ENCODE results near the gene TOMM7. TPM values are rescaled to one million over a fixed set of nuclear protein-coding genes. Genes with fewer than 3 reads are reported as not detected.

Gene TOMM7
- total RNA-seq, 1 experiment from 2014 or later = 272 TPM

DNA sequence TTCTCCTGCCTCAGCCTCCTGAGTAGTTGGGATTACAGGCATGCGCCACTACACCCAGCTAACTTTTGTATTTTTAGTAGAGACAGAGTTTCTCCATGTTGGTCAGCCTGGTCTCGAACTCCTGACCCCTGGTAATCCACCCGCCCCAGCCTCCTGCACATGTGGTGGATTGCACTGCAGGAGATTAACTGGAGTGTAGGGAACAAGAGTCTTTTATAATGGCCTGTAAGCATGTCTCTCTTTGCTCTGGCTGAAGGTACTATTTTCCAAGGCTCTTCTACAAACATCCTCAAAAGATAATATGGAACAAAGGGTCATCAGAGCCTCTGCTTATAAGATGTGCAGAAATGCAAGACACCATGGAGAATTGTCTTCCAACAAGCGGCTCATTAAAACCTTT, 3.2 kb downstream of the TOMM7 start:
- Mint-ChIP-seq H3K4me3 (ENCODE audit: low read depth, unreplicated experiment) (peak overlapping the region; percentile 100), H3K27ac (ENCODE audit: unreplicated experiment) (no peak overlapping the region), H3K4me1 (ENCODE audit: low read depth, unreplicated experiment) (peaks cover 23% of the 10 kb centered on the region), H3K9me3 (ENCODE audit: low read depth, unreplicated experiment) (no peaks in the 10 kb centered on the region), H3K27me3 (ENCODE audit: unreplicated experiment) (no peaks in the 10 kb centered on the region), H3K36me3 (ENCODE audit: insufficient read depth, unreplicated experiment) (peaks cover 44% of the 10 kb centered on the region)
- TF ChIP-seq CTCF (IDR thresholded peaks at IDR 0.05; ENCODE audit: unreplicated experiment) = no peak
- DNase-seq = no peak
- intact Hi-C loops (cut with micrococcal nuclease; ENCODE audit: unreplicated experiment) = no loop called here
- CTCF ChIA-PET = no interaction called here
- no TSS peak for BruUV-seq (replicated peaks)

- Mint-ChIP-seq H3K9me3 (ENCODE audit: low read depth, unreplicated experiment) (no peaks in the 10 kb centered on the region), H3K27ac (ENCODE audit: unreplicated experiment) (no peak overlapping the region), H3K27me3 (ENCODE audit: unreplicated experiment) (no peaks in the 10 kb centered on the region), H3K4me1 (ENCODE audit: low read depth, unreplicated experiment) (peaks cover 20% of the 10 kb centered on the region), H3K36me3 (ENCODE audit: insufficient read depth, unreplicated experiment) (peaks cover 35% of the 10 kb centered on the region), H3K4me3 (ENCODE audit: low read depth, unreplicated experiment) (no peak overlapping the region)
- CTCF ChIA-PET = interaction anchor here (1.0 kb wide), 1 partner anchor 9 kb away, joined by 4 read pairs; no protein-coding TSS in a partner anchor
- DNase-seq = no peak
- intact Hi-C loops (cut with micrococcal nuclease; ENCODE audit: unreplicated experiment) = no loop called here
- TF ChIP-seq CTCF (IDR thresholded peaks at IDR 0.05; ENCODE audit: unreplicated experiment) = no peak
- BruUV-seq (replicated peaks) = no TSS peak
Measured at GRCh38 chr7:22814261-22815208, 8.1 kb downstream of the TOMM7 start.

DNA sequence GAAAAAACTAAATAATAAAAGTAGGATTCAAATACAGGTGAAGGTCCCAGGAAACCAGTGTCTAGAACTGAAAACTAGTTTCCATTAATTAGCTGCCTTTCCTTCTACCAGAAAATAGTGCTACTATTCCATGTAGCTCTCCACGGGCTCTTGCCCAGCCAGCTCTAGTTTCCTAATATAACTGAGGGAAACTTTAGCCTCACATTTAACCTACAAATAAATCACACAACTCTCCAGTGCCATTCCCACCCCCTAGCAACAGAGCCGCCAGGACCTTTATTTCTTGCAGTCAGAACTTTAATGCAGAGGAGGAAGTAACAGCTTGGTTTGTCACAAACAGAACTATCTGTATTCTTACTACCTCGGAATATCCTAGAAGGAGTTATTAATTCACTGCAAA, 10.3 kb downstream of the TOMM7 start:
- peaks cover 25% of the 10 kb centered on the region for H3K4me1 Mint-ChIP-seq (ENCODE audit: low read depth, unreplicated experiment)
- intact Hi-C loops (cut with micrococcal nuclease; ENCODE audit: unreplicated experiment) = no loop called here
- H3K4me3 Mint-ChIP-seq (ENCODE audit: low read depth, unreplicated experiment) = no peak overlapping the region
- H3K27ac Mint-ChIP-seq (ENCODE audit: unreplicated experiment) = no peak overlapping the region
- no TSS peak for BruUV-seq (replicated peaks)
- no peak for TF ChIP-seq CTCF (IDR thresholded peaks at IDR 0.05; ENCODE audit: unreplicated experiment)
- CTCF ChIA-PET = interaction anchor here (0.6 kb wide), 1 partner anchor 758 kb away, joined by 4 read pairs; no protein-coding TSS in a partner anchor
- H3K36me3 Mint-ChIP-seq (ENCODE audit: insufficient read depth, unreplicated experiment) = peaks cover 35% of the 10 kb centered on the region
- DNase-seq = no peak
- peaks cover 11% of the 10 kb centered on the region for H3K27me3 Mint-ChIP-seq (ENCODE audit: unreplicated experiment)
- no peaks in the 10 kb centered on the region for H3K9me3 Mint-ChIP-seq (ENCODE audit: low read depth, unreplicated experiment)

GRCh38 chr7:22811746-22812280, 10.8 kb downstream of the TOMM7 start:
- DNase-seq = no peak
- Mint-ChIP-seq H3K4me1 (ENCODE audit: low read depth, unreplicated experiment) (peaks cover 25% of the 10 kb centered on the region), H3K9me3 (ENCODE audit: low read depth, unreplicated experiment) (no peaks in the 10 kb centered on the region), H3K27ac (ENCODE audit: unreplicated experiment) (no peak overlapping the region), H3K36me3 (ENCODE audit: insufficient read depth, unreplicated experiment) (peaks cover 35% of the 10 kb centered on the region), H3K27me3 (ENCODE audit: unreplicated experiment) (peaks cover 16% of the 10 kb centered on the region), H3K4me3 (ENCODE audit: low read depth, unreplicated experiment) (no peak overlapping the region)
- no TSS peak for BruUV-seq (replicated peaks)
- CTCF ChIA-PET = interaction anchor here (0.6 kb wide), 1 partner anchor 758 kb away, joined by 4 read pairs; no protein-coding TSS in a partner anchor
- intact Hi-C loops (cut with micrococcal nuclease; ENCODE audit: unreplicated experiment) = no loop called here
- no peak for TF ChIP-seq CTCF (IDR thresholded peaks at IDR 0.05; ENCODE audit: unreplicated experiment)
